Peyer's patch (tissue), 4 donors: Measurements from ENCODE around the gene ATP12A. TPM values are rescaled to one million over a fixed set of nuclear protein-coding genes. Genes with fewer than 3 reads are reported as not detected.

Experiments used
- DNase-seq, 3 donors: peaks; one replicate each; pipeline ENCODE4 v3.0.0-alpha.2; 2017 to 2019
- H3K27ac ChIP-seq, 4 donors: fragments of 200-600 bp; sonication (generic); one replicate each; pipeline ENCODE4 v1.5.1; 2016 to 2019
- H3K27me3 ChIP-seq, 2 donors: fragments of 200-600 bp; sonication (generic); one replicate each; pipeline ENCODE4 v1.5.1; 2019
- H3K36me3 ChIP-seq, 3 donors: fragments of 200-600 bp; sonication (generic); one replicate each; pipeline ENCODE4 v1.5.1; 2016 to 2019
- H3K4me1 ChIP-seq, 4 donors: fragments of 200-600 bp; sonication (generic); one replicate each; pipeline ENCODE4 v1.5.1; 2016 to 2019
- H3K4me3 ChIP-seq, 4 donors: fragments of 200-600 bp; sonication (generic); 1 replicate in 3 of 4; 2 replicates in 1 of 4; pipeline ENCODE4 v1.5.1; 2016 to 2019; ENCODE audit warnings: mild to moderate bottlenecking in 1 of 4
- H3K9me3 ChIP-seq, 4 donors: fragments of 200-600 bp; sonication (generic); one replicate each; pipeline ENCODE4 v1.5.1; 2016 to 2019; ENCODE audit warnings: mild to moderate bottlenecking in 1 of 4
- POLR2A ChIP-seq, 2 donors: fragments of 450-650 bp; IDR thresholded peaks; one replicate each; pipeline ENCODE4 v1.5.1; 2017; ENCODE audit warnings: antibody characterized with exemption in 2 of 2, mild to moderate bottlenecking in 2 of 2, moderate library complexity in 2 of 2
- total RNA-seq, 4 donors: library from RNA; depleted of rRNA; stranded (reverse); fragments of >200 nt; gene quantifications; one replicate each; pipeline ENCODE4 v1.1.0, GENCODE V29; 2016
- TF ChIP-seq, protein P1 (sequence below), 6 experiments: fragments of 450-650 bp in 4 of 6; fragments of 200-600 bp in 2 of 6; sonication (generic) in 1 of 6; IDR thresholded peaks; one replicate each; pipeline ENCODE4 v1.5.1; 2017 to 2019; ENCODE audit warnings: antibody characterized with exemption in 6 of 6, mild to moderate bottlenecking in 3 of 6, moderate library complexity in 1 of 6

ATP12A gene
- total RNA-seq, result not detected

GRCh38 chr13:24680258-24680920, at the start of gene ATP12A:
ATP12A (plus strand) TSS chr13:24680408; CDS start chr13:24680744, 336 bp downstream.
- Histone ChIP-seq H3K4me3 (peak within 1 kb of the TSS; percentile 30 to 54 (median 49)), H3K36me3 (no peaks in the 10 kb centered on the region), H3K27me3 (peaks cover 0 to 13% of the 10 kb centered on the region in 2 donors), H3K9me3 (no peaks in the 10 kb centered on the region), H3K4me1 (peaks cover 2 to 17% (median 8%) of the 10 kb centered on the region in 4 donors), H3K27ac (no peak within 1 kb of the TSS)
- no peak for TF ChIP-seq POLR2A (IDR thresholded peaks at IDR 0.05)
- TF ChIP-seq, protein P1, sequence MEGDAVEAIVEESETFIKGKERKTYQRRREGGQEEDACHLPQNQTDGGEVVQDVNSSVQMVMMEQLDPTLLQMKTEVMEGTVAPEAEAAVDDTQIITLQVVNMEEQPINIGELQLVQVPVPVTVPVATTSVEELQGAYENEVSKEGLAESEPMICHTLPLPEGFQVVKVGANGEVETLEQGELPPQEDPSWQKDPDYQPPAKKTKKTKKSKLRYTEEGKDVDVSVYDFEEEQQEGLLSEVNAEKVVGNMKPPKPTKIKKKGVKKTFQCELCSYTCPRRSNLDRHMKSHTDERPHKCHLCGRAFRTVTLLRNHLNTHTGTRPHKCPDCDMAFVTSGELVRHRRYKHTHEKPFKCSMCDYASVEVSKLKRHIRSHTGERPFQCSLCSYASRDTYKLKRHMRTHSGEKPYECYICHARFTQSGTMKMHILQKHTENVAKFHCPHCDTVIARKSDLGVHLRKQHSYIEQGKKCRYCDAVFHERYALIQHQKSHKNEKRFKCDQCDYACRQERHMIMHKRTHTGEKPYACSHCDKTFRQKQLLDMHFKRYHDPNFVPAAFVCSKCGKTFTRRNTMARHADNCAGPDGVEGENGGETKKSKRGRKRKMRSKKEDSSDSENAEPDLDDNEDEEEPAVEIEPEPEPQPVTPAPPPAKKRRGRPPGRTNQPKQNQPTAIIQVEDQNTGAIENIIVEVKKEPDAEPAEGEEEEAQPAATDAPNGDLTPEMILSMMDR (IDR thresholded peaks at IDR 0.05), result peak in 2 of 6 experiments; percentile 7 to 22
- peak in 2 of 3 donors; percentile 61 to 66 for DNase-seq

- Histone ChIP-seq H3K4me1 (peaks cover 0 to 4% (median 2%) of the 10 kb centered on the region in 4 donors), H3K27ac (no peak overlapping the region), H3K27me3 (no peaks in the 10 kb centered on the region), H3K9me3 (no peaks in the 10 kb centered on the region), H3K36me3 (no peaks in the 10 kb centered on the region), H3K4me3 (no peak overlapping the region)
- peak in 1 of 3 donors; percentile 56 for DNase-seq
- TF ChIP-seq, protein P1 (IDR thresholded peaks at IDR 0.05), result no peak
- TF ChIP-seq POLR2A (IDR thresholded peaks at IDR 0.05), result no peak
These were observed 49.2 kb upstream of the ATP12A start for GRCh38 chr13:24630851-24631620.

DNA sequence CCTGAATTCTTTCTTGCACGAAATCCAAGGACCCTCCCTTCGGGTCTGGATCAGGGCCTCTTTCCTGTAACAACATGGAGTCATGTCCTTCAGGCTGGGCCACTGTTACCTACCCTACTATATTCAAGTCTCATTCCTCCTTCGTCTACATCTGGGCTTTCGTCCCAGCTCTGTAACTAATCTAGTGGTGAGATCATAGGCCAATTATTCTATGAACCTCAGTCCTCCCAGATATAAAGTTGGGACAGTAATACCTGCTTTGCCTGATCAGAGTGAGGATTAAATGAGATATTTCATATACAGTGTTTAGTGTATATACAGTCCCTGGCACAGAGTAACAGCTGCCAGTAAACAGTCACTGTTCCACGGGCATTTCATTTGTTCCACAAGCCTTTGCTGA, 48.3 kb upstream of the ATP12A start:
- Histone ChIP-seq H3K4me3 (no peak overlapping the region), H3K27ac (no peak overlapping the region)
- TF ChIP-seq, protein P1 (IDR thresholded peaks at IDR 0.05), result no peak
- TF ChIP-seq POLR2A (IDR thresholded peaks at IDR 0.05), result no peak

DNA sequence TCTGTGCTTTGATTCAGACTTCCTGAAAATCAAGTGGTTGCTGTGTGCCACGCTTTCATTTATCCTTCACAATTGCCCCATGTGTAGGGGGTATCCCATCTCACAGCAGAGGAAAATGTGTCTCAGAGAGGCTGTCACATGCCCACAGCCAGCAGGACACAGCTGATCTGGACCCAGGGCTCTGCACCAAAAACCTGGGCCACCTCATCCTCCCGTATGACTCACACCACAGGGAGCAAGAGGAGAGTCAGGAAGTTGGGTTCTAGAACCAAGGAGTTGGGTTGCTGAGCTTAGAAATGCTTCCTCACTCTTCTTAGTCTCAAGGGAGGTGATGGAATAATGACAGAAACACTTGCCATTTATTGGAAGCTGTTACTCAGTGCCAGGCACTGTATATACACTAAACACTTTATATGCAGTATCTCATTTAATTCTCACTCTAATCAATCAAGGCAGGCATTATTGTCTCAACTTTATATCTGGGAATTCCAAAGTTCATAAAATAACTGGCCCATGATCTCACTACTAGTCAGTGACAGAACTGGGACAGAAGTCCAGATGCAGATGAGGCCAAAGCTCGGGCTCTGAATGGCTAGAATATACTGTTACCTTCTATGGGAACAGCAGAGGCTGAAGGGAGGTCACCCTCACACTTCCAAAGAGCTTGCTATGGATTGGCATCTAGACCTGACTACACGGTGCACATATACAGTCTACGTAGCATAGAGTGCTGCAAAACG, 47.7 kb upstream of the ATP12A start:
- no peaks in the 10 kb centered on the region for H3K4me1 ChIP-seq
- no peaks in the 10 kb centered on the region for H3K9me3 ChIP-seq
- H3K4me3 ChIP-seq, result no peak overlapping the region
- H3K27ac ChIP-seq, result no peak overlapping the region
- peak in 1 of 3 donors; percentile 47 for DNase-seq
- H3K36me3 ChIP-seq, result no peaks in the 10 kb centered on the region
- no peak for TF ChIP-seq POLR2A (IDR thresholded peaks at IDR 0.05)
- TF ChIP-seq, protein P1 (IDR thresholded peaks at IDR 0.05), result no peak
- no peaks in the 10 kb centered on the region for H3K27me3 ChIP-seq

More for the DNA sequence above, 48.3 kb upstream of the ATP12A start:
- Histone ChIP-seq H3K4me1 (no peaks in the 10 kb centered on the region), H3K9me3 (no peaks in the 10 kb centered on the region), H3K27me3 (no peaks in the 10 kb centered on the region), H3K36me3 (no peaks in the 10 kb centered on the region)
- no peak for DNase-seq

- Histone ChIP-seq H3K36me3 (no peaks in the 10 kb centered on the region), H3K27ac (no peak overlapping the region), H3K4me1 (no peaks in the 10 kb centered on the region), H3K27me3 (no peaks in the 10 kb centered on the region), H3K9me3 (no peaks in the 10 kb centered on the region), H3K4me3 (no peak overlapping the region)
- TF ChIP-seq, protein P1 (IDR thresholded peaks at IDR 0.05), result no peak
- TF ChIP-seq POLR2A (IDR thresholded peaks at IDR 0.05), result no peak
- no peak for DNase-seq
These were observed 43.4 kb upstream of the ATP12A start for GRCh38 chr13:24636776-24637175.
